GM20000 (cell line): ENCODE results near the gene PHF23.
A peak's percentile ranks its signal among the peaks of the same experiment; 100 is the strongest.

ENCODE experiments used
- DNase-seq: peaks from one replicate; pipeline ENCODE4 v3.0.0; 2012; ENCODE audit warnings: low spot score
- CTCF ChIP-seq: IDR thresholded peaks from 2 replicates; pipeline ENCODE4 v1.5.1; 2012; ENCODE audit warnings: mild to moderate bottlenecking, control low read depth; ENCODE audit errors: extremely low read depth, missing control alignments

The PHF23 gene

DNA sequence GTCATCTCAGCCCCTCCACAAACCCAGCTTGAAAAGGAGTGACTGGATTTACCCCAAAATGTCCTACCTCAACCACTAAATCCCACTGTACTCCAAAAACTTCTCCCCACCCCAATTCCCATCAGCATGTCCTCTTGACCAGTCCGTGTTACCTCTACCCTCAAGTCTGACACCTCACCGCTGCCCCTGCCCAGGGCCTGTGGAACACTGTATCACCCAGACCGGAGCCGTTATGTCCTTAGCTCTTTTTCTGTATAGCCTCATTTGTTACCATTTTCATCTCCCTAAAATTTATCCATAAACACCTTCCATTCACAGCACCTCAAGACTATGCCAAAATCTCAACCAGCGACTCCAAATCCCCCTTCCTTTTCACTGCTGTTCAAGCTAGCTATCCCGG is 2.4 kb downstream of the PHF23 start:
- no peak for TF ChIP-seq CTCF
- no peak for DNase-seq

DNA sequence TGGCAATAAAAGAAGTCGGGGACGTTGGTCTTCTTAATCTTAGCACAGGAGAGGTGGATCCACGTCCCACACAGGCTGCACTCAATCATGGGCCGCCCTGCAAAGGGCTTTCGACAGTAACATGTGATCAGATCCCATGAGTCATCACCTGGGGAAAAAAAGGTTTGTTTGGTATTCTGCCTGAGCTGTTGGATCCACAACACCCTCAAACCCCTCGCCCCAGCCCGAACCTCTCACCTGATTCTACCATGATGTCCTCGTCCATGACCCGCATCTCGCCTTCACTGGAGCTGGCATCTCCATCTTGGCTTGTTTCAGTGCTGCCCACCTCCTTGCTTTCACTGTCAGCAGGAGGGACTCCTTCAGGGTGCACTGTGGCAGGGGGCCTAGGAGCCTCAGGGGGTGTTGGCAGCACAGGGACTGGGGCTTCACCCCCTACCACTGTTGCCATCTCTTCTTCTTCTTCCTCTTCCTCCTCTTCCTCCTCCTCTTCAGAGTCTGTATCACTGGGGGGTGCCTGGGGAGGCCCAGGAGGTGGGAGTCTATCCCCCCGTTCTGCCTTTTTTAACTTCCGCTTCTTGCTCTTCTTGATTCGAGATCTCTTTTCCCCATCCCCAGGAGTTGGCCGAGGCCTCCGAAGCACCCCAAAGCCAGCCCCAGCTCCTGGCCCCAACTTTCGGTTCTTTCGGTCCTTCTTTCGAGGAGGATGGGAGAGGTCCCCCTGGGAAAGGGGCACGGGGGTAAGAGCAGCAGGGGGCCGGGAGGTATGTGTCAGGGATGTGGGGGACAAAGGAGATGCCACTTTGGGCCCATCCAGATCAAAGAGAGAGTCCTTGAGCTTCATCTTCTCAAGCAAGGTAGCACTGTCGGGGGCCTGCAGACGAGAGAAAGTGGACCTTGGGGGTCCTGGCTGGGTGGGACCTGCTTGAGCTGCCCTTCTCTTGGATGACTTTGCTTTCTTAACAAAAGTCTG is 3.3 kb downstream of the PHF23 start:
- no peak for DNase-seq
- no peak for TF ChIP-seq CTCF

- no peak for TF ChIP-seq CTCF
- peak; percentile 98 for DNase-seq
Observed at GRCh38 chr17:7234083-7234951, 4.9 kb downstream of the PHF23 start, which contains the start of gene DVL2. TSS of gene DVL2 (minus strand) at chr17:7234517. CDS start at chr17:7234262, 255 bp downstream.

DNA sequence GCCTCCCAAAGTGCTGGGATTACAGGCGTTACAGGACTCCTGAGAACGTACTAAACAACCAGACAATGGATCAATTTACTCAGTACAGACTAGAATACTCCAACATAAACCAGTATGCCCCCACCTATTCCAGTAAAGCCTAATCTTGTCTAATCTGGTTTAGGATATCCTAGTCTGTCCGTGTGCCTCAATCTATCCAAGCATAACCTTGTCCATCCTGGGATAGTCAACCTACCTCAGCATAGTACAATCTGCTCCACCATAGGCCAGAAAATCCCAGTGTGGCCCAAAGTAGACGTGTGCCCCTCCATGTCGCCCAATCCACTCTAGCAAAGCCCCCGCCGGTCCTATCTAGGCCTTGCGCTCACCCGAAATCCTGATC is 5.6 kb downstream of the PHF23 start:
- TF ChIP-seq CTCF, result no peak
- no peak for DNase-seq

- no peak for TF ChIP-seq CTCF
- no peak for DNase-seq
Observed at GRCh38 chr17:7232114-7232513, 7.1 kb downstream of the PHF23 start.

- no peak for TF ChIP-seq CTCF
- DNase-seq, result no peak
Observed at GRCh38 chr17:7229504-7229903, 9.8 kb downstream of the PHF23 start.

DNA sequence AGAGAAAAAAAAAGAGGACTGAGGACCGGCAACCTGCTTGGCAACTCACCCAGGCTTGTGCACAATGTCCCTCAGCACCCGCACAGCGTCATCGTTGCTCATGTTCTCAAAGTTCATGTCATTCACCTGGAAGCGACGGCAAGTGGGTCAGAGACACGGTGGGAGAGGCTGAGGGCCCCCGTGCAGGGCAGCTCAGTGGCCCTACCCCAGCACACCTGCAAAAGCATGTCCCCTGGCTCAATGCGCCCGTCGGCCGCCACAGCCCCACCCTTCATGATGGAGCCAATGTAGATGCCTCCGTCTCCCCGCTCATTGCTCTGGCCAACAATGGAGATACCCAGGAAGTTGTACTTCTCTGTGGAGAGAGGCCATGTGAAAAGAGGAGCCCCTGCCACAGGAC is 10.3 kb downstream of the PHF23 start:
- DNase-seq, result no peak
- TF ChIP-seq CTCF, result no peak
